GM18868 (cell line): ENCODE data around the gene SMARCC2.

Experiments
- ATAC-seq: cut with Tn5 transposase; IDR thresholded peaks from one replicate; pipeline ENCODE4 v1.9.1; 2021; ENCODE audit warnings: mild to moderate bottlenecking, moderate library complexity; ENCODE audit not compliant: unreplicated experiment

The SMARCC2 gene

DNA sequence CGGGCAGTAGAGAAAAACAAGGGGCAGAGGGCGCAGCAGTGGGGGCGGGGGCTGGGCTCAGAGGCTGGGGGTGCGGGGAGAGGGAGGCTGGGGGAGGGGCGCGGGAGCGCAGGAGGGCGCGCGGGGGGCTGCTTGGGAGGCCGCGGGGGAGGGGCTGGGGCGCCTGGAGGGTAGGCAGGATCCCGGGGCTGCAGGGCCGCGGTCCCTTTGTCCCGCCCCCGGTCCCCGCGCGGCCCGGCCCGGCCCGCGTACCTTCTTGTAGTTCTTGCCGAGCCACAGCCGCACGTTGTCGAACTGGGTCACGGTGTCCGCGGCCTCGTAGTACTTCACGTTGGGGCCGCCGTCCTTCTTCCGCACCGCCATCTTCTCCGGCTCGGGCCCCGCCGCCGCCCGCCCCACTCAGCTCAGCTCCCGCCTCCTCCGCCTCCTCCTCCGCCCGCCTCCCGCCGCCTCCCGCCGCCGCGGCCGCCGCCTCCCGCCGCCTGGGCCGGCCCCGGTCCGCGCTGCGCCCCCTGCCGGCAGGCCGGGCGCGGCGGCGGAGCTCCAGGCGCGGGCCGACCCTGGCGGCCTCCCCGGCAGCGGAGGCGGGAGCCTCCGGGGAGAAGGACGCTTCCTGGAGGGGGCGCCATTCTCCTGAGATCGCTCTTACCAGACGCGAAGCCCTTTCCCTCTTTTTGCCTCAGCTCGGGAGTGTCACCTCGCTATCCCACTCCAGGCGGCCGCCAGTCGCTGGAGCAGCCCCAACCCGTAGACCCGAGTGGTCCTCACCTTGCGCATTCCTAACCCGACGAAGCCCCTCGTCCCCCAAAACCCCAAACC lies at the start of gene SMARCC2:
Gene SMARCC2 (minus strand): TSS at position 385 of the 819 bp plus-strand sequence. CDS start 22 bp downstream, at position 363.
- ATAC-seq = peak; percentile 73

DNA sequence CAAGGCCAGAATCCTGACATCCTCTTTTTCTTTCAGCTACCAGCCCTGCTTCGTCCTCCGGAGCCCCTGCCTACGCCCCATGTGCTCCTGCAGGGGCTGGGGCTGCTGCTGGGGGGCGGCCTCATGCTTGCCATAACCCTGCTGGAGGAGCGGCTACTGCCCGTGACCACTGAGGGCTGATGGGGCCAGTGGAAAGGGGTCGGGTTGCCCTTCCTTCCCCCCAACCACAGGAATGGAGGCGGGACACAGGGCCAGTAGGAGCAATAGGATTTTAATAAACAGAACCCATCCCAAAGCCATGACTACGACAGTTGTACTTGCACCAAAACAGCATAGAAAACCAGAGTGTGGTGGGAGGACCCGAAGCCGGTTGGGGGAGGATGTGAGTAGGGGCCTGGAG lies 48.3 kb upstream of the SMARCC2 start:
- ATAC-seq = no peak

DNA sequence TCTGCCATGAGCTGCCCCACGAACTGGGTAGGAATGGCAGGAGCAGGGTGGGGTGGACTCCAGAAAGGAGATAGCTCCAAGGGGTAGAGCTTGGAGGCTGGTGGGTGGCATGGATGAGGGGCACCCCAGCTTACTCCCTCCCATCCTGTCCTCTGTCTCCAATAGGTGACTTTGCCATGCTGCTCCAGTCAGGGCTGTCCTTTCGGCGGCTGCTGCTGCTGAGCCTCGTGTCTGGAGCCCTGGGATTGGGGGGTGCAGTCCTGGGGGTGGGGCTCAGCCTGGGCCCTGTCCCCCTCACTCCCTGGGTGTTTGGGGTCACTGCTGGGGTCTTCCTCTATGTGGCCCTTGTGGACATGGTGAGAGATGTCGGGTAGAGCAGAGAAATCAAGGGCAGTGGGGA lies 47.7 kb upstream of the SMARCC2 start:
- no peak for ATAC-seq

DNA sequence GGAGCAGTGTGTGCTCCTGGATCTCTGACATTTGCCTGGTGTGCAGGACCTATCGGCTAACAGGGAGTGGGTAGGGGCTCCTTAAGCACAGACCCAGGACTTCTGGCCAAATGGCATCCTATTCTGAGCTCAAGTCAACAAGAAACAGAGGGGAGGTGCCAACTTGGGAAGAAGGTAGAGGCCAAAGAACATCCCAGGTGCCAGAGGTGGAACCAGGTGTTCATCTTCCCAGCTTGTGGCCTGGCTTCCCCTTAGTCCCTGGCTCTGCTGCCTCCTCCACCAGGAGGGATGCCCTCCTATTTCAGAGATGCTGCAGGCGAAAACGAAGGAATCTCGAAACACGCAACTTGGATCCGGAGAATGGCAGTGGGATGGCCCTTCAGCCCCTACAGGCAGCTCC lies 46.8 kb upstream of the SMARCC2 start:
- no peak for ATAC-seq

DNA sequence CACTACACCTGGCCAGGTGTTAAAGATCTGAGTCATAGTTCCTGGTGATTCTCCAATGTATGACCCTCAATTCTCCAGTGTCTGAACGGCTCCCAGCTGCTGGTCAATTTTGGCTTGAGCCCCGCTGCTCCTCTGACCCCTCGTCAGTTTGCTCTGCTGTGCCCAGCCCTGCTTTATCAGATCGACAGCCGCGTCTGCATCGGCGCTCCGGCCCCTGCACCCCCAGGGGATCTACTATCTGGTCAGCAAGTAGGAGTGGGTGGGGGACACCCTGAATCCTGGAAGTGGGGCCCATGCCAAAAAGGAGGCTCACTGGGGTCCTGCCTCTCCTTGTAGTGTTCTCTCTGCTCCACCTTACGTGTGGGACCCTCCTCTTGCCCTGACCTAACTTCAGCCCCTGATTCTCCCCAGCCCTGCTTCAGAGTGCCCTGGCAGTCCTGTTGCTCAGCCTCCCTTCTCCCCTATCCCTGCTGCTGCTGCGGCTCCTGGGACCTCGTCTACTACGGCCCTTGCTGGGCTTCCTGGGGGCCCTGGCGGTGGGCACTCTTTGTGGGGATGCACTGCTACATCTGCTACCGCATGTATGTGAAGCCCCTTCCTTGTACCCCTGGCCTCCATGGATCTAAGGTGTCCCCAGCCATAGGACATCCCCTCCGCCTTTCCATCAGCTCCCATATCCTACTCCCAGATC lies 45.6 kb upstream of the SMARCC2 start:
- ATAC-seq = no peak

DNA sequence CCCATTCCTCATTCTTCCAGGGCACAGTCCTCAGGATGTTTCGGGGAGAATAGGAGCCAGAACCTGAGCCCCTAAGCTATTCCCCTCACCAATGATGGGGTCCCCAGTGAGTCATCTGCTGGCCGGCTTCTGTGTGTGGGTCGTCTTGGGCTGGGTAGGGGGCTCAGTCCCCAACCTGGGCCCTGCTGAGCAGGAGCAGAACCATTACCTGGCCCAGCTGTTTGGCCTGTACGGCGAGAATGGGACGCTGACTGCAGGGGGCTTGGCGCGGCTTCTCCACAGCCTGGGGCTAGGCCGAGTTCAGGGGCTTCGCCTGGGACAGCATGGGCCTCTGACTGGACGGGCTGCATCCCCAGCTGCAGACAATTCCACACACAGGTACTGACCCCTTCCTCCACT lies 41.9 kb upstream of the SMARCC2 start:
- ATAC-seq = no peak

DNA sequence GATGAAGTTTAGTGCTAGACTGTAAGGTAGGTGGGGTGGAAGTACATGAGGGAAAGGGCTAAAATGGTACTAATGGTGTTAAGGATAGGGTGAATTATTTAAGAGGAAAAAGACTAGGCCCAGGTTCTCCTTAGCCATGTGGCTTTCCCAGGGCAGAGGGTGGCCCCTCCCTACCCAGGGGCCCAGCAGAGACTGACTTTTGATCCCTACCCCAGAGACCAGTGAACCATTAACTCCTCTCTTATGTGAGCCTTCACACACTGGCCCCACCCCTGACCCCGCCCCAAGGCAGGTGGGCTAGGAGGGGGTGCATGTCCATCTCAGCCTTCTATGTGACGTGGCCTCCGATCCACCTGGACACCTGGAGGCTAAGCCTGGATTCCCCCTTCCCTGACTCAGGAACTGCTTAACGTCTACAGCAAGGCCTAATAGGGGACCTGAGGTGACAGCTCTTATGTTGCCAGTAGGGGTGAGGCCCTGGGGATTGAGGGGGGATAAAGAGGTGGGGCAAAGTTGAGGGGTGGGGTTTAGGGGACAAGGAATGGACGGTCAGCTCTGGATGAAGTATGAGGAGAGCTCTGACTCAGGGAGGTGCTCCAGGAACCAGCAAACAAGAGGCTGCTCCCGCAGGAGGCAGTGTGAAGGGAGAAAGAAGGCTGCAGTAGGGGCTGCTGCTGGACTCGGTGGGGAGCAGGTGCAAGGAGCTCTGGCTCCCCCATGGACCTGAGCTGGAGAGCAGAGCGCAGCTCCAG lies 41.3 kb upstream of the SMARCC2 start:
- no peak for ATAC-seq

DNA sequence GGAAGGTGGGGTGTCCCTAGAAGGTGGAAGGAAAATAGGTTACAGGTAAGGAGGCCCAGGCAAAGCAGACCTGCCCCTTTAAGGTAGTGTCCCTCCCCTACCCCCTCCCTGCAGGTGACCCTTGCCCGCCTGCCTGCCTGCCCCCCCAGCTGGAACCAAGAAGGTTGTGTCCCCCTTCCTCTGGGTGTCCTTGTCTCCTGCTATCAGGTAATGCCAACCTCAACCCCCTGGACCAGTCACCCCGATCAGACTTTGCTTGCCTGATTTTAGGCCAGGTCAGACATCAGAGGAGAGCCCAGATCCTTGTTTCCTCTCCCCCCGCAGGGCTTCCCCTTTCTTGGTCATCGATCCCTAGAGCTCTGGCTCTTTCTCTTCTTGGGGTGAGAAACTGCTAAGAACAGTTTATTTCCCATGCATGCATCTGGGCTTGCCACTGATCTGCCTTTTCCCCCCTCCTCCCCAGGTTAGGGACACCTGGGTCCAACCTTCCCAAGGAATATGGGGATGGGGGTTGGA lies 40.7 kb upstream of the SMARCC2 start, which contains the start of gene SLC39A5:
Gene SLC39A5 (plus strand): TSS at position 136 of the 516 bp plus-strand sequence. CDS start 1,224 bp downstream, outside the sequence.
- ATAC-seq = no peak

DNA sequence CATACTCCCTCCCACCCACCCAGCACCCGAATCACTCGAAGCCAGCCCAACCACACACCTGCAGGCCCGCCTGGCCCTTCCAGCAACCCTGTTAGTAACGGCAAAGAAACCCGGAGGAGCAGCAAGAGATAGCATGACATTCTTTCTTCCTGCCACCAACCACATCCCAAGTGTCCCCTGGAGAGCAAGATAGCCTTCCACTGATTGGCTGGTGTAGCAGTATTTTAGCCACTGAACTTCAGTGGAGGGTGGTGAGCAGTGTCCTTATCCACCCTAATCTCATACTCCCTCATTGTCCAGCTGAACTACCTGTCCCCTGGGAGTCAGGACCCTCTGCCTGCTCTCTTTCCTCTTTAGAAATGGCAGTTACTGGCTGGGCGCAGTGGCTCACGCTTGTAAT lies 39.8 kb upstream of the SMARCC2 start:
- no peak for ATAC-seq

DNA sequence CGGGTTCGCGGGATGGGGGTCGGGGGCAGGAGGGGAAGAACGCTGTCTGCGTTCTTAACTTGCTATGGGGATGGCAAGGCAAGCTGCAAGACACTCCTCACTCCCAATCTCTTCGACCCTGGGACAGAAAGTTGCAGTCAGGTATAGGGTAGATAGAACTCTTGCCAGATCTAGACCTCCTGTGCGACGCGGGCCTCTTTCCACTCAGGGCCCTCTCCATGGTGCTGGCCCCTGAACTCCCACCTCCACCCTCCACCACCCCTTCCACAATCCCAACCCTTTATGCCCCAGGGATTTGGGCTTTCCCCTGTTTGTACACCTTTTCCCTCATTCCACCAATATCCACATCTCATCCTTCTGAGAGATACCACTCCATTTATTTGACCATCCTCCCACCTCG lies 35.7 kb upstream of the SMARCC2 start:
- no peak for ATAC-seq

DNA sequence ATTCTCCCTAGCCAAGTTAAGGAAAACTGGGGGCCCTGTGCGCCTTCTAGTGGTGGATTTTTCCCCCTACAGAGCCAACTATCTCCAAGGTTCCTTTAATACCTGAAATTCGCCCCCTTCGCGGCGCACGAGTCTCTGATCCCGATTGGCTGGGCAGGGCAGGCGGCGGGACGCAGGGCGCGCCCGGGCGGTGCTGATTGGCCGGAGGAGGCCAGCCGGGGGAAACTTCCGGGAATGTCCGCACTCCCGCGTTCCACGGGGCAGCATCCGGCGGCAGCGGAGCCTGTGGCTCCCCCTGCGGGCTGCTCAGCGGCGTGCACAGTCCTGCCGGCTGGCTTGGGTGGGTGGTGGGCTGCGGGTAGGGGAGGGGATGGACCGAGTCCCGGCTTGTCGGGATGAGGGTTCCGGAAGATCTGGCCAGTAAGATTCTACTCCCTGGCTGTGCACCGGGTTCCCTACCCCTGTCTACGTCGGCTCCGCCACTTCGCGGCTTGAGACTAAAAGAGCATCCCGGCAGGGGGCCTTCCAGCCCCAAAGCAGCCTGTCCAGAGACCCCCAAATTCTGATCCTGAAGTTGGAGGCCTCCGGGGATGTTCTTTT lies 34.9 kb upstream of the SMARCC2 start, which contains the start of gene NABP2:
Gene NABP2 (plus strand): TSS at position 241 of the 600 bp plus-strand sequence. CDS start 515 bp downstream, outside the sequence.
- ATAC-seq = peak; percentile 73

DNA sequence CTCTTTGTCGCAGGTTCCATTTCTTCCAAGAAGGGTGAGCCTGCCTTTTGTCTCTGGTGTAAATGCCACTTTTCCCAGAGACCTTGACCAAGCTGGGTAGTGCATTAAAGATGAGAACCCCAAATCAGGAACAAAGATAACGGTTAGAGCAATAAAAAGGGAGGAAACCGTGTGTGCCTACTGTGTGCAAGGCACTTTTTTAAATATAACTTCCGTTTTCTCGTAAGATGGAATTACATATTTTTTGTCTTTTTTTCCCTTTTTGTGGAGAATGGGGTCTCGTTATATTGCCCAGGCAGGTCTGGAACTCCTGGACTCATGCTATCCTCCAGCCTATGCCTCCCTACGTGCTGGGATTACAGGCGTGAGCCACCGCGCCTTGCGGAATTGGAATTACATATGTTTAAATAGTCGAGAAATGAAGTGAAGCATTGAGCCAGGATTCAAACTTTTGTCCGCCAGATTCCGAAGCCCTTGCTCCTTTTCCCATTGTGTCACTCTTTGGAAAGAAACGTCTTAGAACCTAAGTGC lies 34.4 kb upstream of the SMARCC2 start:
- ATAC-seq = no peak

DNA sequence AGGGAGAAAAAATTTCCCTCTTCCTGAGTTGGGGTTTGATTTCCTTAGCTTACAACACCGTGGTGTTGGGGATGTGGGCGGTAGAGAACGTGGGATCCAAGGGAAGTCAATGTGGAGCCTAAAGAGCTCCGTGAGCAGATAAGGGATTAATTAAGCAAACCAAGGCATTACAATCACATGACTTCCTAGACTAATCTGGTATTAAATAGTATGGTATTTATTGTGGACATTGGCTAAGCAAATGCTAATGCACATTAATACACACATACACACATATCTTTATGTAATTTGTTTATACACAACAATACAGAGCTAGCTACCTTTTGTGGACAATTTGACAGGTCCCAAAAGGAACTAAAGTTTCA lies 33.2 kb upstream of the SMARCC2 start:
- ATAC-seq = no peak

DNA sequence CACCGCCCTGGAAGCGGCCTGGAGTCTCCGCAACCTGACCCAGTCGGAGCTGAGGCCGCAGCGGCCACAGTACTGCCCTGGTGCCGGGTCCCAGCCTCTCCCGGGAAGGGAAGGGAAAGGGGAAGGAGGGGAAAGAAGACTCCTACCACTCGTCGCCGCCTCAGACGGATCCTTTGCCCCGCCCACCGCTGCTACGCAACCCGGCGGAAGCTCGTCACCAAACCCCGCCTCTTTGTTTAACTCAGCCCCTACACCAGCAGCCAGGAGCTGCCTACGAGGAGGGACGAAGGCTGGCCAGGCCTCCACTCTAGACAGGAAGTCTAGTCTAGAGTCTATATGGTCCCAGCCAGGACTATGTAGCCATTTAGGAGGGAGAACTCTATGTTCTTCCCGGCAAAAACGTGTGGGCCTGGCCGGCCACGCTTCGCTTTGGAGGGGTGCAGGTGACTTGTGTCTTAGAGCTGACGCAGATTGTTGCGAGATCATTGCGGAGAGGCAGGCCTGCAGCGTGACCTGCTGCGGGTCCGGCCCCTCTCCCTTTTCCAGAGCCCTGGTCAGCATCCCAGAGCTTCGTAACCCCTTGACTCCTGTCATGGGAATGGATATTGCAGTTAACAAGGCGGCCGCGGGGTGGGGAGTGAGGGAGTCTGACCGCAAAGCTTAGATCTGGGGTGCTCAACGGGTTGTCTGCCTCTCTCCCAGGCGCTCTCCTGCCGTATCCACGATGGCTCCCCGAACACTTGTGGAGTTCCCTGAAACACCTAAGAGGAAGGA lies 32.7 kb upstream of the SMARCC2 start, which contains the start of gene RNF41:
Gene RNF41 (minus strand): TSS at position 166 of the 774 bp plus-strand sequence. CDS start 7,875 bp downstream, outside the sequence.
- peak; percentile 87 for ATAC-seq

DNA sequence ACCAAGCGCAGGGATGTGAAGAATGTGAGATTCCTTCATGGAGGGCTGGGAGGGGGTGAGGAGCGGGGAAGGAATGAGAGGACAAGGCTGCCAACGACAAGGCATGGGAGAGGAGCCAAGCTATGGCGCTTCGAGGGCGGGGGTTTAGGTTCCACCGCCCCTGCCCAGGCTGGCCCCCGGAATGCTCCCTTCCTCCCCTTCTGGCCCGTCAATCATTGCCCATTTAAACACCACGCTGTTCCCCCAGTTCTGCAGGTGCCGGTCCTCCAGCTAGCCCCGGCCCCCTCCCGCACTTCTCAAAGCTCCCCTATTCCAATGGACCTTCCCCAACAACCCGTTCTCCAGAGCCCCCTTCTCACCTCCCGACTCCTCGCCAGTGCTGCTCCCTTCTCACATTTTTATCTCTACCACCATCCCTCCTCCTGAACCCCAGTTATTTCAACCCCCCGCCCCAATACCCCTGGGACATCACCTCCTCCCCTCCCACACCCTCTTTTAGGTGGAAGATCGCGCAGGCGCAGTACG lies 32.0 kb upstream of the SMARCC2 start:
- peak; percentile 18 for ATAC-seq

DNA sequence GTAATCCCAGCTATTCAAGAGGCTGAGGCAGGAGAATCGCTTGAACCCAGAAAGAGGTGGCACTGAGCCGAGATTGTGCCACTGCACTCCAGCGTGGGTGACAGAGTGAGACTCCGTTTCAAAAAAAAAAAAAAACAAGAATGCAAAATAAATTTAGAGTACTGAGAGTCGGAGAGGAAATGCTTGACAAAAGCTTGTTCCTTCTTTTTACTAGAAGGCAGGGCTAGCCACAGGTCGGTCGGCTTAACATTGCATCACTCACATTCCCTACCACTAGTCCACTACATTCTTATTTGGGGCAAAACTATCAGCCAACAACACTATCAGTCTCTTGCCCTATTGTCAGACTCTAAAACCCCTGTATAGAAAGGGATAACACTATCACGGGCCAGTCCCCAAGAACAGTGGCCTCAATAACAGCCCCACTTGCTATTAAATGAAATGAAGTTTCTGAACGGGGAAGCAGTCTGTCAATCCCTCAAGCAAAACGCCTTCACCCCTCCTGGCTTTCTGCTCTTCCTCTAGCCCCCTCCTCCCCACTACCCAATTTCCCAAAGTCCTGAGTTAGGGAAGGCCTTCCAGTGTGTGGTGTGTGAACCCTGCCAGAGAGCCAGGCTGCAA lies 31.4 kb upstream of the SMARCC2 start:
- ATAC-seq = no peak

DNA sequence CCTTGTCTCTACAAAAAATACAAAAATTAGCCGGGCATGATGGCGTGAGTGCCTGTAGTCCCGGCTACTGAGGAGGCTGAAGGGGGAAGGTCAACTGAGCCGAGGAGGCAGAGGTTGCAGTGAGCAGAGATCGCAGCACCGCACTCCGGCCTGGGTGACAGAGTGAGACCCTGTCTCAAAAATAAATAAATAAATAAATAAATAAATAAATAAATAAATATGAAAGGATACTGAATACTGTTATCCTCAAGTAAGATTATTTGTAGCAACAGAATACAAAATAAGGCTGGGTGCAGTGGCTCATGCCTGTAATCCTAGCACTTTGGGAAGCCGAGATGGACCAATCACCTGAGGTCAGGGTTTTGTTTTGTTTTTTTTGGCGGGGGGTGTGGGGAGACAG lies 30.6 kb upstream of the SMARCC2 start:
- no peak for ATAC-seq

DNA sequence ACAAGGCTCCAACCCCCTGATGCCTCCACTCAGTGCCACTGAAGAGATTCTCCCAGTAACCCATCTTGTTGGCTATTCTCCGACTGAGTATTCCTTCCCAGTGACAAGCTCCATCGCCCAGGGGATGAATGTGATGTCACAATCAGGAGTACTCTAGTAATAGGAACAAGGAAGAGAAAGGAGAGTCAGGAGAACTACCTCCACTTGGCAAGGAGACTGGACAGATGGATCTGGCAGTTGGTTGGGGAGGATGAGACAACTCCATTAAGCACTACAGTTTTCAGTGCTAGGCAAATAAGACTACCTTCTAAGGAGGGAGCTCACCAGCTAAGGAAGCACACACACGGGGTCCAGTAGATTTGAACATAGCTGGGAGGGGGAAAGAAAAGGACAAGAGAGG lies 27.2 kb upstream of the SMARCC2 start:
- ATAC-seq = no peak

DNA sequence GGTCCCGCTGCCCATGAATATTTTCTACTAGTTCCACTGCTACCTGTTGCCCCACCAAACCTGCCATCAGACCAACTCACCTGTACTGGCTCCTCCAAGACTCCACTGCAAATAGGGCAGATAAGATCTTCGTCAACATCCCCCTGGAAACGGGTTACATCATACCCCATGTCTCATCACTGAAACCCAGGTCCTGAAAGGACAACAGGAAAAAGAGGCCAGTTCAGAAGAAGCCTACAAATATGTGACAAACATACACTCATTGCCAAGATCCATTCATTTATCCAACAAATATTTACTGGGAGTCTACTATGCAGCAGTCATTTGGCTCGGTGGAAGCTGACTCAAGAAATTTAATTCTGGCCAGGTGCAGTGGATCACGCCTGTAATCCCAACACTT lies 24.6 kb upstream of the SMARCC2 start:
- ATAC-seq = no peak
